GM23248 (cell line): ENCODE results near the gene ARRB1. TPM values are rescaled to one million over a fixed set of nuclear protein-coding genes. Genes with fewer than 3 reads are reported as not detected.

Experiments
- DNase-seq: peaks from one replicate; pipeline ENCODE4 v3.0.0-alpha.2; 2015
- H2AFZ ChIP-seq: fragments of 200-600 bp; sonication (generic); 2 replicates; pipeline ENCODE4 v1.6.1; 2016; ENCODE audit warnings: antibody characterized with exemption
- H3F3A ChIP-seq: fragments of 200-600 bp; sonication (generic); 2 replicates; pipeline ENCODE4 v1.6.1; 2016; ENCODE audit warnings: mild to moderate bottlenecking, antibody characterized with exemption, mixed run types; ENCODE audit not compliant: insufficient read depth
- H3K27ac ChIP-seq: fragments of 200-600 bp; sonication (generic); 2 replicates; pipeline ENCODE4 v1.5.1; 2016; ENCODE audit warnings: mild to moderate bottlenecking
- H3K27me3 ChIP-seq: fragments of 200-600 bp; sonication (generic); replicated peaks from 2 replicates; pipeline ENCODE4 v1.6.1; 2016; ENCODE audit warnings: mild to moderate bottlenecking; ENCODE audit not compliant: insufficient read depth
- H3K36me3 ChIP-seq: fragments of 200-600 bp; sonication (generic); 2 replicates; pipeline ENCODE4 v1.6.1; 2016; ENCODE audit warnings: low read depth, mild to moderate bottlenecking
- H3K4me1 ChIP-seq: fragments of 200-600 bp; sonication (generic); 2 replicates; pipeline ENCODE4 v1.6.1; 2016; ENCODE audit warnings: mild to moderate bottlenecking; ENCODE audit not compliant: insufficient read depth
- H3K4me2 ChIP-seq: fragments of 200-600 bp; sonication (generic); one replicate; pipeline ENCODE4 v1.6.1; 2016; ENCODE audit warnings: mild to moderate bottlenecking; ENCODE audit not compliant: unreplicated experiment
- H3K4me3 ChIP-seq: fragments of 200-600 bp; sonication (generic); 2 replicates; pipeline ENCODE4 v1.5.1; 2016; ENCODE audit warnings: mild to moderate bottlenecking
- H3K79me2 ChIP-seq: fragments of 200-600 bp; sonication (generic); 2 replicates; pipeline ENCODE4 v1.6.1; 2016; ENCODE audit warnings: mild to moderate bottlenecking; ENCODE audit not compliant: insufficient read depth
- H3K9ac ChIP-seq: fragments of 200-600 bp; sonication (generic); 2 replicates; pipeline ENCODE4 v1.6.1; 2016; ENCODE audit warnings: mild to moderate bottlenecking
- H3K9me2 ChIP-seq: fragments of 200-600 bp; sonication (generic); 2 replicates; pipeline ENCODE4 v1.6.1; 2016; ENCODE audit warnings: mixed run types, mild to moderate bottlenecking, moderate library complexity; ENCODE audit not compliant: insufficient read depth
- H3K9me3 ChIP-seq: fragments of 200-600 bp; sonication (generic); one replicate; pipeline ENCODE4 v1.6.1; 2017; ENCODE audit warnings: low read depth
- H4K20me1 ChIP-seq: fragments of 200-600 bp; sonication (generic); 2 replicates; pipeline ENCODE4 v1.6.0; 2016; ENCODE audit not compliant: insufficient read depth
- EZH2 ChIP-seq: fragments of 200-600 bp; sonication (generic); IDR thresholded peaks from 2 replicates; pipeline ENCODE4 v1.6.1; 2018; ENCODE audit warnings: antibody characterized with exemption, mild to moderate bottlenecking; ENCODE audit not compliant: insufficient read depth, poor library complexity, severe bottlenecking
- EZH2phosphoT487 ChIP-seq: fragments of 200-600 bp; sonication (generic); IDR thresholded peaks from 2 replicates; pipeline ENCODE4 v1.6.1; 2018; ENCODE audit warnings: antibody characterized with exemption, moderate library complexity, mild to moderate bottlenecking, low read depth; ENCODE audit not compliant: insufficient read depth
- WGBS, 2 experiments: methylation state at CpG; one replicate each; pipeline ENCODE4 v1.1.6; 2015 to 2017; ENCODE audit warnings: low lambda C conversion rate in 2 of 2, low coverage in 1 of 2; ENCODE audit errors: missing lambda C conversion rate in 2 of 2; 5-methylcytosine and 5-hydroxymethylcytosine counted together
- in situ Hi-C: fragments of 300-500 bp; cut with MboI; formaldehyde crosslinking; loops from 2 replicates; pipeline ENCODE4 v1.15.0; 2020
- polyA plus RNA-seq: library from polyadenylated mRNA; unstranded; fragments of >200 nt; fragmentation: Nextera tagmentation; extraction: Ambion mirVana; gene quantifications from 2 replicates; pipeline ENCODE4 v1.2.1, GENCODE V29; 2016
- total RNA-seq: library from RNA; depleted of rRNA; stranded (reverse); fragments of >200 nt; shearing (Covaris generic); gene quantifications from 2 replicates; pipeline ENCODE4 v1.2.3, GENCODE V29; 2014

Gene ARRB1
- total and polyA plus RNA-seq, 2 experiments from 2014 or later = 2.0 to 3.1 TPM

DNA sequence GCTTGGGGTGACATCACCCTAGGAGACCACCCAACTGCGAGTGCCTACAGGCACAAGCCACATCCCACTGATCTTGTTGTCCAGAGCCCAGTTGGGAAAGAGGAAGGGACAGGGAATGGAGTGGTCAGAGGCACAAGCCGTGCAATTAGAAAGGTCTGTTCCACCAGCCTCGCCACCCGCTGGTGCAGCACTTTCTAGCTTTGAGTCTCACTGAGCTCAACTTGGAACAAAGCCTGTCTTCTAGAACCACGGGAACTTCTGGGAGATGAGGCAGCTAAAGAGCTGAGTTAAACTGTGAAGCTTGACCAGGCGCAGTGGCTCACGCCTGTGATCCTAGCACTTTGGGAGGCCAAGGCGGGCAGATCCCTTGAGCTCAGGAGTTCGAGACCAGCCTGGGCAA lies 81.6 kb downstream of the ARRB1 start:
- H3K9ac ChIP-seq = no peak overlapping the region
- no peak overlapping the region for H3K4me2 ChIP-seq
- WGBS, 2 experiments = 94 to 96% methylated on average over 9 of the region's 9 CpGs
- no peaks in the 10 kb centered on the region for H3K27me3 ChIP-seq
- no peaks in the 10 kb centered on the region for H3K36me3 ChIP-seq
- H3K9me3 ChIP-seq = no peaks in the 10 kb centered on the region
- H3F3A ChIP-seq = no peaks in the 10 kb centered on the region
- no peaks in the 10 kb centered on the region for H3K4me1 ChIP-seq
- H3K79me2 ChIP-seq = no peaks in the 10 kb centered on the region
- H3K9me2 ChIP-seq = no peaks in the 10 kb centered on the region
- no peak overlapping the region for H3K27ac ChIP-seq
- DNase-seq = no peak
- TF ChIP-seq EZH2 (no peak), EZH2phosphoT487 (no peak)
- no peak overlapping the region for H3K4me3 ChIP-seq
- H2AFZ ChIP-seq = no peak overlapping the region
- in situ Hi-C loops = loop anchor here (10.0 kb wide), 1 partner anchor 265 kb away; no protein-coding TSS in a partner anchor
- H4K20me1 ChIP-seq = no peaks in the 10 kb centered on the region

- Histone ChIP-seq H3K4me3 (no peak overlapping the region), H3K4me1 (no peaks in the 10 kb centered on the region), H3K79me2 (no peaks in the 10 kb centered on the region), H4K20me1 (no peaks in the 10 kb centered on the region), H3K9ac (no peak overlapping the region), H3K27me3 (no peaks in the 10 kb centered on the region), H3K9me2 (no peaks in the 10 kb centered on the region), H2AFZ (no peak overlapping the region), H3K36me3 (no peaks in the 10 kb centered on the region), H3F3A (no peaks in the 10 kb centered on the region), H3K4me2 (no peak overlapping the region), H3K9me3 (no peaks in the 10 kb centered on the region), H3K27ac (no peak overlapping the region)
- in situ Hi-C loops = no loop called here
- WGBS, 2 experiments = 98 to 100% methylated on average over 4 of the region's 4 CpGs
- TF ChIP-seq EZH2phosphoT487 (no peak), EZH2 (no peak)
- DNase-seq = no peak
Measured at GRCh38 chr11:75269367-75269660, 82.1 kb downstream of the ARRB1 start.

- Histone ChIP-seq H3K4me2 (no peak overlapping the region), H3K9me2 (no peaks in the 10 kb centered on the region), H3K36me3 (no peaks in the 10 kb centered on the region), H2AFZ (no peak overlapping the region), H3K4me3 (no peak overlapping the region), H3K27ac (no peak overlapping the region), H4K20me1 (no peaks in the 10 kb centered on the region), H3K79me2 (no peaks in the 10 kb centered on the region), H3K9ac (no peak overlapping the region), H3F3A (no peaks in the 10 kb centered on the region), H3K9me3 (no peaks in the 10 kb centered on the region), H3K27me3 (no peaks in the 10 kb centered on the region), H3K4me1 (no peaks in the 10 kb centered on the region)
- in situ Hi-C loops = no loop called here
- DNase-seq = no peak
- 88 to 90% methylated on average over 19 to 25 of the region's 25 CpGs for WGBS, 2 experiments
- no peak for TF ChIP-seq EZH2
- TF ChIP-seq EZH2phosphoT487 = no peak
Measured at GRCh38 chr11:75268626-75269366, 82.7 kb downstream of the ARRB1 start.

DNA sequence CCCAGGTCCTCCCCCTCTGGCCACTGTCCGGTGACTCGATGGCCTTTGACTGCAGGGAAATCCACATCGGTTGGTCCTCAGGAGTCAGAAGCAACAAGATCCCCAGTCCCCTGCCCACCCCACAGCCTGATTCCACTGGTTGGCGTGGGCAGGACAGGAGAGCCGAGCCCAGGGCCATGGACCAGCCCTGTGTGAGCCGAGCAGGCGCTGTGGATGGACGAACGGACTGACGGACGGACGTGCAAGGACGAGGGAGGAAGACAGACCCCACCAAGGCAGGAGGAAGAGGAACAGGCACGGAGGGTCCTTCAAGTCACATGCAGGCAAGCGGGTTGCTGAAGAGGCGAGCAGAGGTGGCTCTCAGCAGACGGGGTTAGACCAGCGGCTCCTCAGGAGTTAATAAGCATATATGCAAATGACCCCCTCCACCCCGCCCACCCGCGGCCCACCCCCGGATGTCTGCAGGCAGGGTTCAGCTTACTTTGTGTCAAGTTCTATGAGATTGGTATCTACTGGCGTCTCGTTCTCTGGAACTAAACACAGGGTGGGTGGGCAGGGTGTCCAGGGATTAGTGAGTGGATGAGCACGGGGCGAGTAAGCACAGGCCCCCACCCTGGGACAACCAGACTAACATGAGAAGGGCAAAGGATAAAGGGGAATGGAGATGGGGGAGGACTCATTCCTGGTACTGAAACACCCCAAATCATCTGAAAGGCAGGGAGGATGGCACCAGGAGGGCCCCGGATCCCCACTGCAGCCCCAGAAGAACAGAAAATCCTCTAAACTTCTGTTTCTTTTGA lies 84.1 kb downstream of the ARRB1 start:
- in situ Hi-C loops = no loop called here
- no peaks in the 10 kb centered on the region for H3K9me2 ChIP-seq
- H3K27ac ChIP-seq = no peak overlapping the region
- no peak overlapping the region for H3K9ac ChIP-seq
- DNase-seq = no peak
- H3K4me1 ChIP-seq = no peaks in the 10 kb centered on the region
- H2AFZ ChIP-seq = no peak overlapping the region
- H3K27me3 ChIP-seq = no peaks in the 10 kb centered on the region
- no peaks in the 10 kb centered on the region for H3K79me2 ChIP-seq
- H3F3A ChIP-seq = no peaks in the 10 kb centered on the region
- no peak for TF ChIP-seq EZH2
- no peak for TF ChIP-seq EZH2phosphoT487
- no peaks in the 10 kb centered on the region for H3K36me3 ChIP-seq
- 76 to 78% methylated on average over 20 to 27 of the region's 27 CpGs for WGBS, 2 experiments
- H3K9me3 ChIP-seq = no peaks in the 10 kb centered on the region
- no peaks in the 10 kb centered on the region for H4K20me1 ChIP-seq
- H3K4me3 ChIP-seq = no peak overlapping the region
- no peak overlapping the region for H3K4me2 ChIP-seq
